Ishikawa (cell line): Measurements from ENCODE around the gene MYLK4.

Source experiments
- CEBPB ChIP-seq: IDR thresholded peaks from 2 replicates; pipeline ENCODE4 v1.6.1; 2012
- CREB1 ChIP-seq: IDR thresholded peaks from 2 replicates; pipeline ENCODE4 v1.6.1; 2012; ENCODE audit warnings: low read depth
- EGR1 ChIP-seq: IDR thresholded peaks from 2 replicates; pipeline ENCODE4 v1.6.1; 2012
- EP300 ChIP-seq: IDR thresholded peaks from 2 replicates; pipeline ENCODE4 v1.6.1; 2012; ENCODE audit warnings: borderline replicate concordance
- FOXM1 ChIP-seq: IDR thresholded peaks from 2 replicates; pipeline ENCODE4 v1.6.1; 2012; ENCODE audit warnings: low read depth, borderline replicate concordance
- MAX ChIP-seq: IDR thresholded peaks from 2 replicates; pipeline ENCODE4 v1.6.1; 2012
- NFIC ChIP-seq: IDR thresholded peaks from 2 replicates; pipeline ENCODE4 v1.6.1; 2012
- RAD21 ChIP-seq: IDR thresholded peaks from 2 replicates; pipeline ENCODE4 v1.6.1; 2012; ENCODE audit warnings: low read depth
- TAF1 ChIP-seq: IDR thresholded peaks from 2 replicates; pipeline ENCODE4 v1.6.1; 2012; ENCODE audit warnings: low read depth, mild to moderate bottlenecking
- TCF12 ChIP-seq: IDR thresholded peaks from 2 replicates; pipeline ENCODE4 v1.6.1; 2012; ENCODE audit warnings: low read depth
- TEAD4 ChIP-seq: IDR thresholded peaks from 2 replicates; pipeline ENCODE4 v1.6.1; 2012
- USF1 ChIP-seq: IDR thresholded peaks from 2 replicates; pipeline ENCODE4 v1.6.1; 2012
- YY1 ChIP-seq: IDR thresholded peaks from 2 replicates; pipeline ENCODE4 v1.6.1; 2012; ENCODE audit warnings: low read depth
- ZBTB7A ChIP-seq: IDR thresholded peaks from 2 replicates; pipeline ENCODE4 v1.6.1; 2012; ENCODE audit warnings: low read depth
- TF ChIP-seq, protein P1 (sequence below): IDR thresholded peaks from 2 replicates; pipeline ENCODE4 v1.6.1; 2012; ENCODE audit warnings: low read depth, mild to moderate bottlenecking

Gene MYLK4

DNA sequence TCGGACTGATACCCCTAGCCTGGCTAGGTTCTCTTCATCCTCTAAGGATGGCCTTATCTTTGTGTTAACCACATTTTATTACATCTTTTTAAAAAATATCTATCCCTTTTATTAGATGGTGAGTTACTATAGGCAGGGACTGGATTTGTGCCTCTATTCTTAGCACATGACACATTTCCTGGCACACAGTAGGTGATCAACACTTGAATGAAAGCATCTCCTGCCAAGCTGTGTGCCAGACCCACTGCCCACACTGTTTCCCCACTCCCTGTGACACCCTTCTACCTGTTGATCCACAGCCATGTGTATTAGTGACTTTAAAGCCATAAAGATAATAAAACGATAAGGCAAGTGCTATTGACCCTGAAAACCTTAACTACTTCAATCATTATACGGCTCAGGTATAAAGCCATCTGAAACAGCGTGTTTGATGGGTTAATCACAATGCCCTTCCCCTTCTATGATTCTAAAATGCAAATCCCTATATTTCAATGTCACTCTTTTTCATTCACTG, 73.6 kb downstream of the MYLK4 start:
- TF ChIP-seq MAX = no peak

GRCh38 chr6:2676048-2676447, 74.7 kb downstream of the MYLK4 start:
- no peak for TF ChIP-seq EP300
- TF ChIP-seq RAD21 = no peak
- no peak for TF ChIP-seq CREB1
- TF ChIP-seq CEBPB = no peak
- no peak for TF ChIP-seq TAF1

DNA sequence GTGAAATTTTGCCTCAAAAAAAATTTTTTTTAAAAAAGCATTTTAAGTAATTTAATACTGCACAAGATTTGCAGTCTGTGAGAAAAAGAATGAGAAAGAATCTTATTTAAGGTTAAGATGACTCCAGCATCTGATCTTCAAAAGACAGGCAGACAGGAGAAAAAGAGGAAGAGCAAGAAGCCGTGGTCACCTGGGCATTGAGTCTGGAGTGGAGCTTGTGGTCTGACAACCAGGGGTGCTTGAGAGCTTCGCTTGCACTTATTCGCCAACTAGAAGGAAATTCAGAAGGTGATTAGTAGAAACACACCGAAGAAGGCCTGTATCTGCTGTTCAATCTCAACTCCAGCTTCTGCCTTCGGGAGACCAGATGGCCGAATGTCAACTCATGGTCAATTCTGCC, 75.9 kb downstream of the MYLK4 start:
- no peak for TF ChIP-seq RAD21

GRCh38 chr6:2669067-2669700, 81.5 kb downstream of the MYLK4 start:
- no peak for TF ChIP-seq NFIC
- TF ChIP-seq RAD21 = no peak
- no peak for TF ChIP-seq CEBPB
- TF ChIP-seq FOXM1 = no peak
- no peak for TF ChIP-seq MAX
- no peak for TF ChIP-seq TAF1
- TF ChIP-seq, protein P1, sequence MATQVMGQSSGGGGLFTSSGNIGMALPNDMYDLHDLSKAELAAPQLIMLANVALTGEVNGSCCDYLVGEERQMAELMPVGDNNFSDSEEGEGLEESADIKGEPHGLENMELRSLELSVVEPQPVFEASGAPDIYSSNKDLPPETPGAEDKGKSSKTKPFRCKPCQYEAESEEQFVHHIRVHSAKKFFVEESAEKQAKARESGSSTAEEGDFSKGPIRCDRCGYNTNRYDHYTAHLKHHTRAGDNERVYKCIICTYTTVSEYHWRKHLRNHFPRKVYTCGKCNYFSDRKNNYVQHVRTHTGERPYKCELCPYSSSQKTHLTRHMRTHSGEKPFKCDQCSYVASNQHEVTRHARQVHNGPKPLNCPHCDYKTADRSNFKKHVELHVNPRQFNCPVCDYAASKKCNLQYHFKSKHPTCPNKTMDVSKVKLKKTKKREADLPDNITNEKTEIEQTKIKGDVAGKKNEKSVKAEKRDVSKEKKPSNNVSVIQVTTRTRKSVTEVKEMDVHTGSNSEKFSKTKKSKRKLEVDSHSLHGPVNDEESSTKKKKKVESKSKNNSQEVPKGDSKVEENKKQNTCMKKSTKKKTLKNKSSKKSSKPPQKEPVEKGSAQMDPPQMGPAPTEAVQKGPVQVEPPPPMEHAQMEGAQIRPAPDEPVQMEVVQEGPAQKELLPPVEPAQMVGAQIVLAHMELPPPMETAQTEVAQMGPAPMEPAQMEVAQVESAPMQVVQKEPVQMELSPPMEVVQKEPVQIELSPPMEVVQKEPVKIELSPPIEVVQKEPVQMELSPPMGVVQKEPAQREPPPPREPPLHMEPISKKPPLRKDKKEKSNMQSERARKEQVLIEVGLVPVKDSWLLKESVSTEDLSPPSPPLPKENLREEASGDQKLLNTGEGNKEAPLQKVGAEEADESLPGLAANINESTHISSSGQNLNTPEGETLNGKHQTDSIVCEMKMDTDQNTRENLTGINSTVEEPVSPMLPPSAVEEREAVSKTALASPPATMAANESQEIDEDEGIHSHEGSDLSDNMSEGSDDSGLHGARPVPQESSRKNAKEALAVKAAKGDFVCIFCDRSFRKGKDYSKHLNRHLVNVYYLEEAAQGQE = no peak
- TF ChIP-seq EP300 = no peak
- TF ChIP-seq ZBTB7A = no peak
- TF ChIP-seq YY1 = no peak
- no peak for TF ChIP-seq TCF12

DNA sequence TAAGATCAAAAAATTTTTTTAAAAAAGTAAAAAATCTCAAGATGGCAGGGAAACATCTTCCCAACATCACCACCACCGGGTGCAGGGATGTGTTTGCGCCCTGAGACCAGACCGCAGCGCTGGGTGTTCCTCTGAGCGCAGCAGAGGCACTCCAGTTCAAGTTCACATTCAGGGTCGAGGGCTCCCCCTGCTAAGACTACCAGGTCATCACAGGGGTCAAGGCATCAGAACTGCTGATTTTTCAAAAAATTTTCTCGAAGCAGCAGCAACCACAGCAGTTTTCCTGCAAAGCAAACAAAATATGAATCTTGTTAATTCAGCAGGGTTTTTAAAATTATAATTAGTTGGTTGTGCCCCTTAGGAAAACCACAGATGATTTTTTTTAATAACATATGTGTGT, 83.1 kb downstream of the MYLK4 start:
- TF ChIP-seq YY1 = no peak
- TF ChIP-seq USF1 = no peak
- TF ChIP-seq TEAD4 = no peak
- TF ChIP-seq ZBTB7A = no peak
- TF ChIP-seq RAD21 = no peak
- TF ChIP-seq EGR1 = no peak
- no peak for TF ChIP-seq TCF12
- TF ChIP-seq, protein P1 = no peak
- TF ChIP-seq CREB1 = no peak
- no peak for TF ChIP-seq TAF1
- TF ChIP-seq CEBPB = no peak

DNA sequence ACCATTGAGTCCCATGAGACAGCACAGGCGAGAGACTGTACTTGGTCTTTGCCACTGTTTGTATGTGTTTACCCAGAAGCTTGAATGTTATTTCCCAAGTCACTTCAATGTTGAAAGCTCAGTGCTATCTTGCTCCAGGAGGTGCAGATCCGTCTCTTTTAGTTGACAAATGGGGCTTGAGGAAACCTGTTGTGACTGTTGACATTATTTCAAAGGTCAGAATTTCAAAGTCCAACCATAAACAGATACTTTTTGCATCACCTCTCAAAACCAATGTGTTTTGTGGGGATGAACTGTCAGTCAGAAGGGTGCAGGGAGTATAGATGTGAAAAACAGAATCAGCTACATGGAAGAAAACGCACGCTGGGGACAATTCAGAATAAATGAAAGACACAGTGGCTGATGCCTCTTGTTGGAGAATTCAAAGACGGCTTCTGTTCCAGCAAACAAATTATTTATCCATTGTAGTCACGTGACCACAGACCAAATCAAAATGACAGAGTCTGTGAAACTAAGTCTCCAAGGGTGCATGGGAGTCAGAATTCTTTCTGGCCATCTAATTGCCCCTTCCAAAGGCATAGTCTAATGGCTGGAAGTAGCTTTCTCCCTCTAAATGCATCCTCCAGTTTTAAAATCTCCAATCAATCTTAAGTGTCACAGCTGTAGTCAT, 83.7 kb downstream of the MYLK4 start:
- no peak for TF ChIP-seq CREB1
- no peak for TF ChIP-seq NFIC
- TF ChIP-seq TCF12 = no peak
- no peak for TF ChIP-seq EGR1
- no peak for TF ChIP-seq USF1
- no peak for TF ChIP-seq ZBTB7A
- no peak for TF ChIP-seq MAX
- TF ChIP-seq CEBPB = no peak
- no peak for TF ChIP-seq YY1
- no peak for TF ChIP-seq TAF1
- no peak for TF ChIP-seq TEAD4
- no peak for TF ChIP-seq FOXM1
- TF ChIP-seq, protein P1 = no peak
- no peak for TF ChIP-seq RAD21
- no peak for TF ChIP-seq EP300
